ENCODE data around the gene ALPG. TPM values are rescaled to one million over a fixed set of nuclear protein-coding genes. Genes with fewer than 3 reads are reported as not detected.

ALPG gene
- total and polyA plus RNA-seq, 10 of the 15 experiments (the other 5 are each of a cell fraction or from before 2014, with no cell fraction given), result not detected

- H3K36me3 ChIP-seq (ENCODE audit: control insufficient read depth in 2 of 2, insufficient read depth in 2 of 2, low read length in 1 of 2), result no peaks in the 10 kb centered on the region
- no peak for TF ChIP-seq YY1 (IDR thresholded peaks at IDR 0.05; ENCODE audit: low read depth, low read length)
- TF ChIP-seq, protein P1, sequence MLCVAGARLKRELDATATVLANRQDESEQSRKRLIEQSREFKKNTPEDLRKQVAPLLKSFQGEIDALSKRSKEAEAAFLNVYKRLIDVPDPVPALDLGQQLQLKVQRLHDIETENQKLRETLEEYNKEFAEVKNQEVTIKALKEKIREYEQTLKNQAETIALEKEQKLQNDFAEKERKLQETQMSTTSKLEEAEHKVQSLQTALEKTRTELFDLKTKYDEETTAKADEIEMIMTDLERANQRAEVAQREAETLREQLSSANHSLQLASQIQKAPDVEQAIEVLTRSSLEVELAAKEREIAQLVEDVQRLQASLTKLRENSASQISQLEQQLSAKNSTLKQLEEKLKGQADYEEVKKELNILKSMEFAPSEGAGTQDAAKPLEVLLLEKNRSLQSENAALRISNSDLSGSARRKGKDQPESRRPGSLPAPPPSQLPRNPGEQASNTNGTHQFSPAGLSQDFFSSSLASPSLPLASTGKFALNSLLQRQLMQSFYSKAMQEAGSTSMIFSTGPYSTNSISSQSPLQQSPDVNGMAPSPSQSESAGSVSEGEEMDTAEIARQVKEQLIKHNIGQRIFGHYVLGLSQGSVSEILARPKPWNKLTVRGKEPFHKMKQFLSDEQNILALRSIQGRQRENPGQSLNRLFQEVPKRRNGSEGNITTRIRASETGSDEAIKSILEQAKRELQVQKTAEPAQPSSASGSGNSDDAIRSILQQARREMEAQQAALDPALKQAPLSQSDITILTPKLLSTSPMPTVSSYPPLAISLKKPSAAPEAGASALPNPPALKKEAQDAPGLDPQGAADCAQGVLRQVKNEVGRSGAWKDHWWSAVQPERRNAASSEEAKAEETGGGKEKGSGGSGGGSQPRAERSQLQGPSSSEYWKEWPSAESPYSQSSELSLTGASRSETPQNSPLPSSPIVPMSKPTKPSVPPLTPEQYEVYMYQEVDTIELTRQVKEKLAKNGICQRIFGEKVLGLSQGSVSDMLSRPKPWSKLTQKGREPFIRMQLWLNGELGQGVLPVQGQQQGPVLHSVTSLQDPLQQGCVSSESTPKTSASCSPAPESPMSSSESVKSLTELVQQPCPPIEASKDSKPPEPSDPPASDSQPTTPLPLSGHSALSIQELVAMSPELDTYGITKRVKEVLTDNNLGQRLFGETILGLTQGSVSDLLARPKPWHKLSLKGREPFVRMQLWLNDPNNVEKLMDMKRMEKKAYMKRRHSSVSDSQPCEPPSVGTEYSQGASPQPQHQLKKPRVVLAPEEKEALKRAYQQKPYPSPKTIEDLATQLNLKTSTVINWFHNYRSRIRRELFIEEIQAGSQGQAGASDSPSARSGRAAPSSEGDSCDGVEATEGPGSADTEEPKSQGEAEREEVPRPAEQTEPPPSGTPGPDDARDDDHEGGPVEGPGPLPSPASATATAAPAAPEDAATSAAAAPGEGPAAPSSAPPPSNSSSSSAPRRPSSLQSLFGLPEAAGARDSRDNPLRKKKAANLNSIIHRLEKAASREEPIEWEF (IDR thresholded peaks at IDR 0.05; ENCODE audit: insufficient replicate concordance, low read depth, low read length), result no peak
- SMC1A ChIA-PET (ENCODE audit: uncharacterized antibody, unreplicated experiment), result interaction anchor here (0.6 kb wide), 1 partner anchor 10 kb away, joined by 3 read pairs; no protein-coding TSS in a partner anchor
- intact Hi-C loops (cut with micrococcal nuclease; ENCODE audit: unreplicated experiment), result no loop called here
- RAD21 ChIA-PET (ENCODE audit: unreplicated experiment), result no interaction called here
- no TSS peak for BruUV-seq (replicated peaks)
- no peak overlapping the region for H3K4me3 ChIP-seq
- no peaks in the 10 kb centered on the region for H4K20me1 ChIP-seq (ENCODE audit: control insufficient read depth, insufficient read depth)
- DNase-seq (ENCODE audit: low read depth, low spot score) (no peak), ATAC-seq (no peak), FAIRE-seq (no peak)
- in situ Hi-C loops (cut with MboI), result no loop called here
- no peak overlapping the region for H3K4me2 ChIP-seq (ENCODE audit: control insufficient read depth, insufficient read depth)
- no peak overlapping the region for H3K27ac ChIP-seq (ENCODE audit: control insufficient read depth, insufficient read depth)
- POLR2A ChIA-PET, result no interaction called here
- CTCF ChIA-PET, result no interaction called here
- no peak overlapping the region for H2AFZ ChIP-seq (ENCODE audit: control insufficient read depth, low read depth, low read length)
- no peaks in the 10 kb centered on the region for H3K9me3 ChIP-seq (replicated peaks; ENCODE audit: control insufficient read depth, insufficient read depth, low read length)
- H3K4me1 ChIP-seq (ENCODE audit: control insufficient read depth, insufficient read depth, low read length), result no peaks in the 10 kb centered on the region
- no peak overlapping the region for H3K9ac ChIP-seq (ENCODE audit: control insufficient read depth, insufficient read depth, low read length)
- H3K79me2 ChIP-seq (ENCODE audit: control insufficient read depth, insufficient read depth, low read length), result no peaks in the 10 kb centered on the region
- 0% methylated on average over 1 of the region's 1 CpG for WGBS (ENCODE audit: insufficient coverage, insufficient replicate concordance, low lambda C conversion rate, missing lambda C conversion rate)
- no peaks in the 10 kb centered on the region for H3K27me3 ChIP-seq (replicated peaks in 1 of 2; ENCODE audit: control insufficient read depth in 2 of 2, insufficient read depth in 2 of 2, low read length in 1 of 2)
Observed at GRCh38 chr2:232395586-232395985, 11.1 kb upstream of the ALPG start.

All from GM12878 (cell line).